ENCODE measurements around the gene DAD1.
"Not testable (repeated sequence)": the region's sequence is repeated elsewhere in the genome, so short reads cannot be mapped to it uniquely, and the experiment has no call there.

The DAD1 gene

DNA sequence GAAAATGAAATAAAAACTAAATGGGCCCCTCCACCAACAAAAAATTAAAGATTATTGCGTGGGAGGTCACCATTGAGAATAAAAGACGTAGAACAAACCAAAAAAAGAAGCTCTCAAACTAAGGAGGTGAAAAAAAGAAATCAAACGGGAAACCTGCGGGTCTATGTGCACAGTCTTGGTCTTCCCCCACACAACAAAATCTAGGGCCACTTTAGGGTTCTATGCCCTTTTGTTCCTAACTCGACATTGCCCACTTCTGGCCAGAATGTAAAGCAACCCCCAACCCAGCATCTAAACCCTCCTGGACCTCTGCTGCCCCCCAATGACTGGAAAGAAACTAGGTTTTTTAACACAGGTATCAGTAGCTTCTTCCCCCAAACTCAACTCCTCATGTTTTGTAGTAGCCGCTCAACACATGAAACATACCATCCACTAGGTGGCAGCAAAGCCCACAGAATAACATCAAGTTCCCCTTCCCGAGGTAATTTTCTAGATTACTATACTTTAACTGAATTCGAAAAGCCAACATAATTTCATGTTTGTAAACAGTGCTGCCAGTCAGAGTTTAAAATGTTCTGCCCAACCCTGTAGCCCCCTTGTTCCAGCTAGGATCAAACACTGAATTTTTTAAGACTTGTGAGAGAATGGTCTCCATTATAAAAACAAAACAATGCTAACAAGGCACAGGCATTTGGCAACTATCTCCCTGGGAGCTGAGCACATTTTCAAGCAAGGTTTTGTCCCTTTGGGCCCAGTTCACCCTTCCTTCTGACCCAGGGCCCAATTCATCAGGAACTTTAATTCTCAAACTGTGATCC lies 18.7 kb downstream of the DAD1 start:
- peak in 6 of 10 donors; percentile 40 to 81 (median 66) for DNase-seq
- intact Hi-C loops (cut with DNase I): loop anchor here (1.0 kb wide), 1 partner anchor 283 kb away; no protein-coding TSS in a partner anchor

DNA sequence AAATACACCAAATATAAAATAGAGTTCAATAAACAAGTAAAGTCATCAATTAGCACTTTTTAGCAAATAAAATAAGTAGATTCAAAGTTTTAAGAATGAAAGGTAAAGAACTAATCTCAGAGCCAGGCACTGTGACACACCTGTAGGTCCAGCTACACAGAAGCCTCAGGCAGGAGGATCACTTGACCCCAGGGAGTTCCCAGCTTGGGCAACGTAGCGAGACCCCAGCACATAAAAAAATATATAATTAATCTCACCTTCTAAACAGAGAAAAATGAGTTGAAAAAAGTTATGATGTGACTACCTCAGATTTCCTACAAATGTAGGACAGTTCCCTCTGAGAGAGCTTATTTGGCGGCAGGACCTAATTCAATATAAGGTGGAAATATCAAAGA lies 19.3 kb downstream of the DAD1 start:
- intact Hi-C loops (cut with DNase I): loop anchor here (1.0 kb wide), 1 partner anchor 284 kb away; no protein-coding TSS in a partner anchor
- no peak for DNase-seq

DNA sequence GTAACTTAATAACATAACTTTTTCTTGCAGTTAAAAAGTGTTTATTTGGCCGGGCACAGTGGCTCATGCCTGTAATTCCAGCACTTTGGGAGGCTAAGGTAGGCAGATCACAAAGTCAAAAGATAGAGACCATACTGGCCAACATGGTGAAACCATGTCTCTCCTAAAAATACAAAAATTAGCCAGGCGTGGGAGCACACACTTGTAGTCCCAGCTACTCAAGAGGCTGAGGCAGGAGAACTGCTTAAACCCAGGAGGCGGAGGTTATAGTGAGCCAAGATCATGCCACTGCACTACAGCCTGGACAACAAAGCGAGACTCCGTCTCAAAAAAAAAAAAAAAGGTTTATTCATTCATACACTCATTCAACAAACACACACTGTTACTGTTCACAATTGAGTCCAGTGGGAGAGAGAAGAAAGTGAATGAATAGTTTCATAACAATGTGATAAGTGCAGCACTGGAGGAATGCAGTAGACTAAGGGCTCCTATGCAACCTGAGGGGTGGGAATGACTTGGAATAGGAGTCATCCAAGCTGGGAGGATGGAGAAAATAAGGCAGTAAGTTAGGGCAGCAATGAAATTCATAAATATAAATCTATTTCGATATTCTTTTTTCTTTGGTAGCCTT lies 19.8 kb downstream of the DAD1 start:
- no peak for DNase-seq
- intact Hi-C loops (cut with DNase I): no loop called here

DNA sequence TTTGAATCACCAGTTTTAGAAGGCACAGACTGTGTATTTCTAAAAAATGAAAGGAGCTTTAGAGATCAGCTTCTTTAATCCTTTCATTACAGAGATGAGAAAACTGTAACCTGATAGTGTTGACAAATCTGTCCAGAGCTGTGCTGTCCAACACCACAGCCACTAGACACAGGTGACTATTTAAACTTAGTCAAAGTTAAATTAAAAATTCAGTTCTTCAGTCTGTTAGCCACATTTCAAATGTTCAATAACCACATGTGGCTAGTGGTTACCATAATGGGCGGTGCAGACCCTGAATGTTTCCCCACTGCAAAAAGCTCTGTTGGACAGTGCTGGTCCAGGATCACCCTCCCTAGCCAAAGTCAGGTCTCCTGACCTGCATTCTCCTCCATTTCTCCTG lies 21.6 kb downstream of the DAD1 start:
- DNase-seq: no peak
- intact Hi-C loops (cut with DNase I): no loop called here

DNA sequence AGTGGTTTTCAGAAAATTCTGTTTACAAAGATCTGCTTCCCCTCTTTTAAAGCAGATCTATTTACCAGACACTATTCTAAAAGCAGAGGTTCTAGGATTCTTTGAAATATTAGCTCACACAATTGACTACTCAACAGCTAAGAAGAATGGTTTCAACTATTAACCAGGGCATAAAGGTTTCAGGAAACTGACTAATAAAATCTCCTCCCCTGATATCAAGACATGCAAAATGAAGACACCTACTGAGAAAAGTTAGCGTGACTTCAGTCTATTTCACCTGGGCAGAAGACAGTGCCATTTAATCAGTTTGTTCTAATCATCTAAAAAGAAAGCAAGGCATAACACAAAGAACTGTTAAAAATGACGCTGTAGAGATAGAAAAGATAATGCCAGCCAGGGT lies 22.2 kb downstream of the DAD1 start:
- no peak for DNase-seq
- intact Hi-C loops (cut with DNase I): no loop called here

DNA sequence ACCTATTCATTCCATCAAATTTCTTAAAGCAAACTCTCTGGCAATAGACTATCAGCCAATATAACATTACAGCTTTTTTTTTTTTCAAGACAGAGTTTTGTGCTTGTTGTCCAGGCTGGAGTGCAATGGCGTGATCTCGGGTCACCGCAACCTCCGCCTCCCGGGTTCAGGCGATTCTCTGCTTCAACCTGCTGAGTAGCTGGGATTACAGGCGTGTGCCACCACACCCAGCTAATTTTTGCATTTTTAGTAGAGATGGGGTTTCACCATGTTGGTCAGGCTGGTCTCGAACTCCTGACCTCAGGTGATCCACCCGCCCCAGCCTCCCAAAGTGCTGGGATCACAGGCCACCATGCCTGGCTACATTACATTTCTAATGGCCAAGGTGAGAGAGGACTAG lies 22.8 kb downstream of the DAD1 start:
- DNase-seq; intact Hi-C loops (cut with DNase I): not testable (repeated sequence)

DNA sequence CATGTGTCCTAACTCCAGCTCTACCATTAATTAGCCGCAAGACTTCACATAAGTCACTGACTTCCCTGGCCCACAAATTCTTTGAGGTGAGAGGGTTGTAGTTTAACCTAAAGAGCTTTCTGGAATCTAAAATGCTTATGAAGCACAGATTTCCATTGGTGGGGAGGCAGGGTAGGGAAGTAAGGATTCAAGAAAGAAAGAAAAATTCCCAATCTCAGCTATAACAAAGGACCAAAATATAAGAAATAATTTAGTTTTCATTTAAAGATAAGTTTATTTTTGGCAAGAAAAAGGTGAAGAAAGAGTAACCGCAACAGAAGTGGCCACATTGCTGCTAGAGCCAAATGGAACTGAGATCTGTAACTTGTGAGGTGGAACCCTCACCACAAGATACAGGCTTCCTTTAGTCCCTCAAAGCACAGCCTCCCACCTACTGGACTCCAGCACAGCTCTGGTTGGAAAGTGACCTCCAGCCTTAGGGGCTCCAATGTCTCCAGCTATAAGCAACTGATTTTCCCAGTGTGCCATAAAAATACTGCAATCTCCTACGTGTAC lies 23.6 kb downstream of the DAD1 start:
- DNase-seq: no peak
- intact Hi-C loops (cut with DNase I): no loop called here

DNA sequence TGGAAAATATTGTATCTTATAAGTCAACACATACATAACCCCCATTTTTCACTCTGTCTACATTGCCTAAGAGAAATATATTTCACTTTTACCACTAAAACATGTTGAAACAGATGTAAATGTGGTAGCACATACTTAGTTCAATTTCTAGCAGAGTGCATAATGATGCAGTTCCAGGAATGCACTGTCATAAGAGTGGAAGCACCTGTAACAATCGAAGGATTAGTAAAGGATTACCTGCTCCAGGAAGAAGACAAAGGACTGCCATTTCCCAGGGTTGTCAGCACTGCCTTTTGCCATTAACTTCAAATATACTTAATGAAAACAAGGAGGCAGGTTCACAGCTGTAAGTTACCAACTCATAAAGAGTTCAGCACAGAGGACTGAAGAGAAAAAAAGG lies 24.6 kb downstream of the DAD1 start:
- DNase-seq: no peak
- intact Hi-C loops (cut with DNase I): no loop called here

DNA sequence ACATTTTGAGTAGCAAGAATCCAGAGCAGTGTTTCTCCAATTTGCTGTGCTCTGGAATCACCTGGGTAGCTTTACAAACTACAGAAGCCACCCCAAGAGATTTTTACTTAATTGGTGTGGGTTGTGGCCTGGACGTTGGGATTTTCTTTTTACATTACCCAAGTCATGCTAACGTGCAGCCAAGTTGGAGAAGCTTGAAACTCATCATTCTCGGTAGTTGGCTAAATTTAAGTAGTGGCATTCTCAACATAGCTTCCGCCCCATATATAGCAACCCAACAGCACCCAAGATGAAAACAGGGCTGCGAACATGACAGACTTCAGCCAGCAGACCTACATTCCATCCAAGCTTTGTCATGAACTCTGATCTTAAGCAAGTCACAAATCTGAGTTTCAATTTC lies 25.0 kb downstream of the DAD1 start:
- intact Hi-C loops (cut with DNase I): no loop called here
- no peak for DNase-seq

DNA sequence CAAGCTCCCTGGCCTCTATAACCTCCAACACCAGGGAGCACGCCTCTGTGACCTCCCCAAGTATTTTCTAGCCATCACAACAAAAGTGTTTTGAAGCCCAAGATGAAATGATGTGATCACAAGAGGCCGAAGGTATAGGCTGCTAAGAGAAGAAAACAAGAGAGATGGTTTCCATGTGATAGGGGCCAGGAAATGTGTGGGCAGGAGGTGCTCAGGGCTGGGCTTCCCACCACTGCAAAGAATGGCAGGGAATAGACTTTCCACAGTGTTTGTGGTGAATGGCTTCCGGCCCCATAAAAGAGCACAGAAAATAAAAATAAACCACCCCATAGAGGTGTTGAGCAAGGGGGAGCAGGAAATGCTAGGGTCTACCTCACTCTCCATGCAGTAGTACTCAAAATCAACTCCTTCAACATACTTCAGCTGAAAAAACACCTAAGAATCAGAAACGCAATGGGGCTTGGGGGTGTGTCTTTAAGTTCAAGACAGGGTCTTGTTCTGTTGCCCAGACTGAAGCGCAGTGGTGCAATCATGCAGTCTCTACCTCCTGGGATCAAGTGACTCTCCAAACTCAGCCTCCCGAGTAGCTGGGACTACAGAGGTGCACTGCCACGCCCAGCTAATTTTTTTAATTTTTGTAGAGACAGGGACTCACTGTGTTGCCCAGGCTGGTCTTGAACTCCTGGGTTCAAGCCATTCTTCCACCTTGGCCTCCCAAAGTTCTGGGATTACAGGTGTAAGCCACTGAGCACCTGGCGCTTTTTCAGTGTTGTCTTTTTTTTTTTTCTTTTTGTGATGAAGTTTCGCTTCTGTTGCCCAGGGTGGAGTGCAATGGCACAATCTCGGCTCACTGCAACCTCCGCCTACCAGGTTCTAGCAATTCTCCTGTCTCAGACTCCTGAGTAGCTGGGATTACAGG lies 27.1 kb downstream of the DAD1 start:
- peak in 1 of 10 donors; percentile 14 for DNase-seq
- intact Hi-C loops (cut with DNase I): no loop called here

DNA sequence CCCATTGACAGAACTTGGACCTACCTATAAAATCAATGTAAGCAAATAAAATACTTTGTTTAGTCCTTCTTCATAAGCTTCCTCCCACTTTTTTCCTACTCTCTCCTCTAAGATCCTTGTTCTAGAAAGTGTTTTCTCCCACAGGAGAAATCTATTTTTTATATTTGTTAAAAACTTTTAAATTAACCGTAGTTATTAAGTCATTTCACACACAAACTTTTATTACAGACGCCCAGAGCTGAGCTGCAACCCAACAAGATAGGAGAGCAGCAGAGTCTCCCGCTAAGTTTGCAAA lies 27.7 kb downstream of the DAD1 start:
- no peak for DNase-seq
- intact Hi-C loops (cut with DNase I): no loop called here

DNA sequence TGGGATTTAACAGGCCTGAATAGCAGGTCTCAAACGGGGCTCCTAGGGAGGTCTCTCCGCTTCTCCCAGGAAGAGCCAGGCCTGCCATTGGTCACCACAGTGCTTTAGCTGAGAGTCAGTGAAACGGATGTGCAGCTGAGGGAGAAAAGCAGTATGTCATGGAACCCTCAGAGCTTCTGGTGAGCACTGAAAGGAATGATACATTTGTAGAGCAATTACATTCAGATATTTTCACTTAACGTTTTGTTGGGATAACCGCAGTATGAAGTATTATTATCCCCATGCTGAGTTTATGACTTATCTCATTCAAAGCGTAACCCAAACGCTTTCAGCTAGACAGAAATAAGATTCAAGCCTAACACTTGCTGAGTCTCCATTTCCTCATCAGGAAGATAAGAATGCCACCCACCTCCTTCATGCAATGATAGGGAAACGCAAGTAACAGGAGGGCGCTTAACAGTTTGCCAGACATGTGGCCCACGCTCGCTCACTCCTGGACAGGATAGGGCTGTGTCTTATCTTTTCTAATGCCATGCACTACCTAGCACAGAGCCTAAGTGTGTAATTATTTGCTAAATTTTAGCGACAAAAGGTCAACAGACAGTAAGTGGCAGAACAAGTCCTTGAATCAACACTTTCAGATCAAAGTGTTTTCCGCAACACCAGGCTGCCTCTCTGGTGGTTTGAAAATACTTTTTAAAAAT lies 28.2 kb downstream of the DAD1 start:
- intact Hi-C loops (cut with DNase I): no loop called here
- no peak for DNase-seq

DNA sequence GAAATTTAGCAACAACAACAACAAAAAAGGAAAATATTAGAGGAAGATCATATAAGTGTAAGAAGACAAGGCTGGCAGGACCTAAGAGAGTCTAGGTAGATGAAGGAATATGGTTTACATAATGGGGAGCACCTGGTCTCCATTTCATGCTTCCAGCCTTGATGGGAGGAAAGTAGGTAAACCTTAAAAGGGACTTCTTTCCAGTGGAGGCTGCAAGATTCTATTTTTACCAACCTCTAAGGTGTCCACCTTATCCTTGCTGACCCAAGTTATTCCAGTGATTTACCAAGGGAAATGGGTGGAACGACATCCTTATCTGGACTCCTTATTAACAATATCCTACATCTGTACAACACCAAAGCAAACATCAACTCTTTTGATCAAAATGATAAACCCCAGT lies 30.0 kb downstream of the DAD1 start:
- DNase-seq: no peak
- intact Hi-C loops (cut with DNase I): loop anchor here (5.0 to 10.0 kb wide), 2 partner anchors 174 to 293 kb away; no protein-coding TSS in a partner anchor

DNA sequence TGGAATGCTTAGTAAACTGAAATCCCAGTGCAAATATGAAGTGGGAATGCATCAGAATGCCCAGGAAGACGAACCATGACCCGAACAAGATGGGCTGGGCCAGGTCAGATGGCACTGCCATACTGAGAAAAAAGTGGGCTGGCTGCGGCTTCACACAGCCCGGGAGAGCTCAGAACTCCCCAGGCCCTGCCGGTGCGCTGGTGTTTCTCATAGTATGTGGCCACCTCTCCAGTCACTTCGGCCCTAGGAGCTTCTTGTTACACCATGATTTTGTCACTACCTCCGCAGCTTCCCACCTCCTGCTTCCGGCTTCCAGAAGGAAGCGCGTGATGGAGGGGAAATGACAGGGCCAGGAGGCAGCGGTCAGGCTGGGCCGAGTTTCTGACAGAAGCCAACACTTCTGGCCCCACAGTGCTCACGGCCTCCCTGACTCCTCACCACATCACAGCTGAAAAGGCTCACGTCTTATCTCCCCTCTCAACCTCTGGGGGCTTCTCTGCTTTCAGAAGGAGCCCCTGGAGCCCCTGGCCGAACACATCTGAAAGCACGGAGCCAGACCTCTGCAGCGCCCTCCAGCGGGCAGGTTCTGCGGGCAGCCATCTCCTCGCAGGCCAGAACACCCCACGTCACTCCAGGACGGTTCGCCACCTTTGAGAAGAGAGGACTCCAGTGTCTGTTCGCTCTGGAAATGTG lies 30.7 kb downstream of the DAD1 start:
- no peak for DNase-seq
- intact Hi-C loops (cut with DNase I): loop anchor here (5.0 to 10.0 kb wide), 2 partner anchors 174 to 294 kb away; no protein-coding TSS in a partner anchor

DNA sequence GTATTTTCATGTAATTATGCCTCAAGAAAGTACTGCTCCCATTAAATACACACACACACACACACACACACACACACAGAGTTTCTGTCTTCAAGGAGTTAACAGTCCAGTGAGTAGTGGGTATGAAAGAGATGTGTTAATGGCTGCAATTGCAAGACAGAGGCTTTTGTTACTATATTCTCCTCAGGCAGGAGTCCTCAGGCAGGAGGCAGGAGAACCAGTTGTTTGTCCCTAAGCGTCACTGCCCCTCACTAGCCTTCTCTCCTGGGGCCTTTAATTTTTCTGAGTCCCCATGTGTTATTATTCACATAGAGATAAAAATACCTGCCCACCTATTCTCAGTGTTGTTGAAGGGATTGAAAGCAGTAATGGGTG lies 31.2 kb downstream of the DAD1 start:
- no peak for DNase-seq
- intact Hi-C loops (cut with DNase I): loop anchor here (1.0 to 10.0 kb wide), 3 partner anchors 95 to 294 kb away; no protein-coding TSS in a partner anchor

DNA sequence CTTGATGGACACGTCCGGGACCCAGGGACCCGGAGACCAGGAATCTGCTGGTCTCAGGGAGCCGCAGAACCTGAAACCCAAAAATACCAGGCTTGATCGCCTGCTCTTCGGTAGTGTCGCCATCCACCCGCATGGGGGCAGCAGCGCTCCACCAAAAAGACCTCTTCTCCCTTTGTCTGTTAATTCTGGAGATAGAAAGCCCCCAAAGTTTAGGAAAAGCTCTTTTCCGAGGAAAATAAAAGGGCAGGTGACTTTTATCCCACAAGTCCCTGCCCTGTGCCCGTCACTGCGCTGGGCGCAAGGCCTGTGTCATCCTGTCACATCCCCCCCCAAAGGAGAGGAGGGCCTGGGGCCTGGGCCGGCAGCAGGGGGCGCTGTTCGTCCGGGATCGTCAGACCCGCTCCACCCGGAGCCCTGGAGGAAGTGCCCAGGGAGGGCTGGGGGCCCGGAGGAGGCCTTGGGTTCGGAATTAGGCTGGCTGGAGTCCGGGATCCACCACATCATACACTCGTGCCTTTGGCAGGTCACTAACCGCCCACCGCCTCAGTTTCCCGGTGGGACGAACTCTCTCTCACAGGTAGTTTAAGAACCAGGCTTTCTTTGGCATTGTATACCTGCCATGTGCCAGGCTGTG lies 31.9 kb downstream of the DAD1 start:
- DNase-seq: peak; percentile 63 to 98 (median 81)
- intact Hi-C loops (cut with DNase I): loop anchor here (1.0 to 10.0 kb wide), 3 partner anchors 96 to 295 kb away; no protein-coding TSS in a partner anchor

DNA sequence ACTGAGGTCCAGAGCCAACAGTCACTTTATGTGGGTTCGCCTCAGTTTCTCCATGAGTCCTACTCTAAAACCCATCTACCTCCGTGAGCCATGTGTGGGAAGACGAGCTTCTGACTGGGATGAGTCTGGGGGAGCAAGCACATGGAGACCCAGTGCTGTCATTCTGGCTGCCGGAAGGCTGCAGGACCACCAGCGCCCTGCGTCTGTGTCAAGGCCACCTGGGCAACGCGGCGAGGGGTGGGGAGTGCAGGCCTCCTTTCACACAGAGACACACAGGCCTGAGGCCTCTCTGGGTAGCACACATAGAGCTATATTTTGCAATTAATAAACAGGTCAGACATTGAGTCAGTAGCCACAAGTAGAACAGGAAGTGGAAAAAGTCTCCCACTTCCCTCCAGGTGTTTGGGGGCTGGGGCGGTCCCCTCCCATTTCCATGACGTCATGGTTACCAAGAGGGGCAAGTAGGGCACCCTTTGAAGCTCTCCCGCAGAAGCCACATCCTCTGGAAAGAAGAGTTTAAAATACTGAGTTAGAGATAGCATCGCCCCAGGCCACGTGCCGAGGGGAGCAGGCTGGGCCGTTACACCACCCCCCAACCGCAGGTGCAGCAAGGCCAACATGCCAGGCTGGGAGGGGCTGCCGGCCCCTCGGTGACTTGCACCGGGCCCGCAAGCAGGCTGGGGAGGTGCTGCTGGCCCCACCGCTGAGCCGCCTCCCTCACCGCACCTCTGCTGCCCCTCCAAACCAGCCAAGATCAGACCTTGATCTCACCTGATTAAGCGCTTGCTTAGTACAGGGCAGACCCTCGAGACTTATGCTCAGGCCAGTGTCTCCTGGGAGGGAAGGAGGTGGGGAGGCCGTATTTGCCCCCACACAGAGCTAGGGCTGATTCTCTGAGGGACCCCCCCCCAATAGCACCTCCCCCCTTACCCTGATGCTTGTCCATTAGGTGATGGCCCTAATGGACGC lies 32.7 kb downstream of the DAD1 start:
- DNase-seq: no peak
- intact Hi-C loops (cut with DNase I): loop anchor here (5.0 to 10.0 kb wide), 2 partner anchors 172 to 296 kb away; no protein-coding TSS in a partner anchor

Data from posterior cingulate gyrus (tissue), 11 donors.